ENCODE measurements around the gene MCM9.

The MCM9 gene

DNA sequence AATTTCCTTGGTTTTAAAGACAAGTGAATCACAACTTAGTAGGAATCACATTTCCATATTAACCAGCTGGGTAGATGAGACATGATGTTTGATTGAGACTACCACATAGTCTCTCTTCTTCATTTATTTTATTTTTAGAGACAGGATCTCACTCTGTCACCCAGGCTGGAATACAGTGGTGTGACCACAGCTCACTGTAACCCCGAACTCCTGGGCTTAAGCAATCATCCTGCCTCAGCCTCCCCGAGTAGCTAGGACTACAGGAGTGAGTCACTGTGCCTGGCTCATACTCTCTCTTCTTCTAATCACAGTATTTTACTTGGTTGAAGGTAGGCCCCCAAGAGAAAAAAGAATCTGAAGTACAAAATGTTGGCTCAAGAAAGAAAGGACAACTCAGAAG, 121.2 kb downstream of the MCM9 start:
- no peak for DNase-seq (ENCODE audit: low spot score)
- POLR2A ChIA-PET (ENCODE audit: low non-redundant PET): no interaction called here
- CTCF ChIA-PET: no interaction called here
- H3K27ac ChIP-seq: no peak overlapping the region
- TF ChIP-seq, protein P1, sequence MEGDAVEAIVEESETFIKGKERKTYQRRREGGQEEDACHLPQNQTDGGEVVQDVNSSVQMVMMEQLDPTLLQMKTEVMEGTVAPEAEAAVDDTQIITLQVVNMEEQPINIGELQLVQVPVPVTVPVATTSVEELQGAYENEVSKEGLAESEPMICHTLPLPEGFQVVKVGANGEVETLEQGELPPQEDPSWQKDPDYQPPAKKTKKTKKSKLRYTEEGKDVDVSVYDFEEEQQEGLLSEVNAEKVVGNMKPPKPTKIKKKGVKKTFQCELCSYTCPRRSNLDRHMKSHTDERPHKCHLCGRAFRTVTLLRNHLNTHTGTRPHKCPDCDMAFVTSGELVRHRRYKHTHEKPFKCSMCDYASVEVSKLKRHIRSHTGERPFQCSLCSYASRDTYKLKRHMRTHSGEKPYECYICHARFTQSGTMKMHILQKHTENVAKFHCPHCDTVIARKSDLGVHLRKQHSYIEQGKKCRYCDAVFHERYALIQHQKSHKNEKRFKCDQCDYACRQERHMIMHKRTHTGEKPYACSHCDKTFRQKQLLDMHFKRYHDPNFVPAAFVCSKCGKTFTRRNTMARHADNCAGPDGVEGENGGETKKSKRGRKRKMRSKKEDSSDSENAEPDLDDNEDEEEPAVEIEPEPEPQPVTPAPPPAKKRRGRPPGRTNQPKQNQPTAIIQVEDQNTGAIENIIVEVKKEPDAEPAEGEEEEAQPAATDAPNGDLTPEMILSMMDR (conservative IDR thresholded peaks at IDR 0.05; ENCODE audit: low read depth): no peak

DNA sequence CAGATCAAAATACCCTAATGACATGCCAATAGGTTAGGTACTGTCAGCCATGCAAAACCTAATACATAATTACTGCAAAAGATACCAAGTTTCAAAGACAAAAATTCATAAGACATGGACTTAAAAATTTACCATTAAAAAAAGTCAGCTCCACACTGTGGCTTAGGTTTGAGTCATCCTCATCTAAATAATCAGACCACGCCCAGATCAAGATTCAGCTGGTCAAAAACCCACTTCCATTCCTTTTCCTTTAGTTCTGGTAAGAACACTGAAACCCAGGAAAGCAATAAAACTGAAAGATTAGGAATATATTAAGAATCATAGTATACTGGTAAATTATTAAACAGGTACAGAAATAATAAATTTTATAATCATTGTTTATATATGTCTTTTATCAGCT, 122.0 kb downstream of the MCM9 start:
- ChIA-PET CTCF (no interaction called here), POLR2A (ENCODE audit: low non-redundant PET) (no interaction called here)
- no peak for DNase-seq (ENCODE audit: low spot score)
- TF ChIP-seq, protein P1 (conservative IDR thresholded peaks at IDR 0.05; ENCODE audit: low read depth): no peak
- no peak overlapping the region for H3K27ac ChIP-seq

DNA sequence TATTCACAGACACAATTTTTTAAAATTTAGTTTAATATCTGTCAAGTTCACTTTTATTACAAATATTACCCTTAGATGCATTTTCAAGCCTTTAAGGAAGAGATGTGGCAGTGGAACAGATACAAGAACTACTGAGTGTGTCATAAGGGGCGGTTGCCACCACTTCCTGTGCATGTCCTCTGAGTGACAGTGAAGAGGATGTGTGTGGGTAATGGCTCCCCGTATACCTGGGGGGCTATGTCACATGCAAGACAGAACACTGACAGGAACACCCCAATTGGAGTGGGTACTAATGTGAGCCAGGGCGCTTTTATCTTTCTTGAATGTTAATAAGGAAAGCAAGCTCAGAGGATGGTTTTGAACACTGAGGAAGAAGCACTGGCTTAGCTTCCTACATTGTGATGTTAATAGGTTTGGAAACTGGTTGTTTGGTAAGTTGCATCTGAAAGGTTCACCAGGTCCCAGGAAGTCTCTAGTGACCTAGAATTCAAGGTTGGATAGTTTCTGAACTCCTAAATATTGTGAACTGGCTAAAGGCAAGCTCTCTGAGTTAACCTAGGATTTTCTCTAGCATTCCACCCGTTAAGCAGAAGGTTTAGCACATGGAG, 124.4 kb downstream of the MCM9 start:
- TF ChIP-seq, protein P1 (conservative IDR thresholded peaks at IDR 0.05; ENCODE audit: low read depth): no peak
- H3K27ac ChIP-seq: no peak overlapping the region
- POLR2A ChIA-PET (ENCODE audit: low non-redundant PET): no interaction called here
- CTCF ChIA-PET: no interaction called here
- no peak for DNase-seq (ENCODE audit: low spot score)

DNA sequence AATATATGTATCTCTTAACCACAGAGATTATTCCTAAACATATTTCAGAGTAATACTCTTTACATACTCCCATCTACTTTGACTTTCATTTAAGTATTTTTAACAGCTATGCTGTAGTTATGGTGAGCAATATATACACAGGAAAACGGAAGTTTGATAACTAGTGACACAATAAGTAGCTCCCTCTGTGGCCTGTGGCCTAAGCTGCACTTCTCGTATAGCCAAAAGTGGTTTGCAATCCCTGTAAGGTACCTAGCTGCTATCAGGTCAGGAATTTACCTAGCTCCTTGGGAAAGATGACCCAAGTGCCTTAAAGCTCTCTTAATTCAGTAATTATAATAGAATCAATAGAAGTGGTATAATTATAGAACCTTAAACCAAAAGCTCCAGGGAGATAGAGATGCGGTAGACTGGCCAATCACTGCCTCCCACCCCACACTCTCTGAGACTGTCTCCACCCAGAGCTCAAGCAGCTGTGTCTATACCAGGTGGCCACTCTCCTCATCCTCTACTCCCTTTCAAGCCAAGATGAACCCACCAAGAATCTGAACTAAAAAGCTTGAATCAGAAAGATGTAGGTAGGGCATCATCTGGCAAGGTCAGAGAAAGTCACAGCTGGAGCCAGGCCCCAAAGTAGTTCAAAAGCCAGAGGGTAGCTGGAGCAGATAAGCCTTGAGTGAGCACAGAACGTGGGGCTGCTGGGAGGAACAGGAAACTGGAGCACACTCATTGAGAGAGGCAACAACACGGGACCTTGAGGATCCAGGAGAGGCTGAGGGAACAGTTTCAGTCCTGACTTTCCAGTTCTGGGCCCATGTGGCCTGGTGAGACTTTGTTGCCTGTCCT, 125.9 kb downstream of the MCM9 start:
- TF ChIP-seq, protein P1 (conservative IDR thresholded peaks at IDR 0.05; ENCODE audit: low read depth): no peak
- DNase-seq (ENCODE audit: low spot score): no peak
- no peak overlapping the region for H3K27ac ChIP-seq
- ChIA-PET CTCF (interaction anchor here (0.7 kb wide), 1 partner anchor 8 kb away, joined by 4 read pairs; no protein-coding TSS in a partner anchor), POLR2A (ENCODE audit: low non-redundant PET) (no interaction called here)

DNA sequence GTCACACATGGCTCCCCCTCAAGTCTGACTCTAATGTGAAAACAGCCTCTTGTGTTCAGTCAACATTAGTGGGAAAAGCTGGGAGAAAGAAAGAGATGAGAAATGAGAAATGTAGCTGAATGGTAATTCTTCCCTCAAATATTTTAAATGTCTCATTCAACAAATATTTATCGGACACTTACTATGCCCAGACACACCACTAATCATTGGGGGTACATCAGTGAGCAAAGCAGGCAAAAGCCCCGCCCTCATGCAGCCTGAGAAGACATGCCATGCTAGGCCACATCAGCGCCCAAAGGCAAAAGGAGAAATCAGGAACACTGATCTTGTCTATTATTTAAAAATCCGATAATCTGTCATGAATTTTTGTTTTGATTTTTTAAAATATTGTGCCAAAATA, 130.9 kb downstream of the MCM9 start:
- H3K27ac ChIP-seq: no peak overlapping the region
- ChIA-PET POLR2A (ENCODE audit: low non-redundant PET) (no interaction called here), CTCF (interaction anchor here (1.4 kb wide), 1 partner anchor 239 kb away, joined by 3 read pairs; no protein-coding TSS in a partner anchor)
- TF ChIP-seq, protein P1 (conservative IDR thresholded peaks at IDR 0.05; ENCODE audit: low read depth): no peak
- no peak for DNase-seq (ENCODE audit: low spot score)

DNA sequence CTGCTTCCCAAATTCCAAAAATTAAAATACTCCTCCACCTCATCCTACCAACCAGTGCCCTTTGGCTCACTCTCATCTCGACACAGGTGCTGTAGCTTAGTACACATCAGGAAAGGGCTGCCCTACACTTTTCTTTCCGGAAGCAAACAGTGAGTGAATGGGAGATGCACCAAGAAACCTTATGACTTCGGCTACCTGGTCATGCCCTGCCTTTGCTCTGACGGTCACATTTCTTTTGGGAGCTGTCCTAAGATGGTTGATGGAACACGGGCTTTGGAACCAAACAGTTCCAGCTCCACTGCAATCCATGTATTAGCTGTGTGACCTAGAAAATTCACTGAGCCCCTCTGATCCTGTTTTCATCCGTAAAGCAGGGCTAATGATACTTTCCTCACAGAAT, 133.7 kb downstream of the MCM9 start:
- TF ChIP-seq, protein P1 (conservative IDR thresholded peaks at IDR 0.05; ENCODE audit: low read depth): no peak
- DNase-seq (ENCODE audit: low spot score): no peak
- no peak overlapping the region for H3K27ac ChIP-seq
- CTCF ChIA-PET: interaction anchor here (0.6 to 1.4 kb wide), 3 partner anchors 8 to 666 kb away, joined by 3 to 4 read pairs (median 4); no protein-coding TSS in a partner anchor
- POLR2A ChIA-PET (ENCODE audit: low non-redundant PET): no interaction called here
